ENCODE results near the gene MSH5. TPM values are rescaled to one million over a fixed set of nuclear protein-coding genes. Genes with fewer than 3 reads are reported as not detected.
A peak's percentile ranks its signal among the peaks of the same experiment; 100 is the strongest.

MSH5 gene
- total RNA-seq, 4 donors from 2014 or later: 4.0 to 6.4 (median 4.5) TPM

GRCh38 chr6:31736021-31736767 is 3.6 kb upstream of the MSH5 start, which contains the start of gene CLIC1:
Gene CLIC1, minus strand, starts transcription at chr6:31736530. Its CDS starts 230 bp downstream, at chr6:31736300.
- peak; percentile 97 for DNase-seq (ENCODE audit: extremely low spot score)
- Histone ChIP-seq H3K4me3 (peak within 1 kb of the TSS; percentile 68 to 84 (median 76)), H3K9me3 (no peaks in the 10 kb centered on the region), H3K36me3 (peaks cover 28 to 32% (median 30%) of the 10 kb centered on the region in 4 donors), H3K4me1 (peaks cover 54 to 73% (median 64%) of the 10 kb centered on the region in 4 donors), H3K27me3 (no peaks in the 10 kb centered on the region), H3K27ac (replicated peaks in 1 of 4) (peak within 1 kb of the TSS; percentile 86 to 93 (median 90))
- intact Hi-C loops (cut with DNase I): loop anchor here (5.0 kb wide), 1 partner anchor 61 kb away; the partner anchor contains the start of gene VARS1
- WGBS: under 1% methylated on average over 21 of the region's 24 CpGs
- TF ChIP-seq POLR2AphosphoS5 (IDR thresholded peaks at IDR 0.05) (peak; percentile 95 to 99), POLR2A (IDR thresholded peaks at IDR 0.05; ENCODE audit: low read depth) (peak; percentile 95), CTCF (IDR thresholded peaks at IDR 0.05) (no peak)

DNA sequence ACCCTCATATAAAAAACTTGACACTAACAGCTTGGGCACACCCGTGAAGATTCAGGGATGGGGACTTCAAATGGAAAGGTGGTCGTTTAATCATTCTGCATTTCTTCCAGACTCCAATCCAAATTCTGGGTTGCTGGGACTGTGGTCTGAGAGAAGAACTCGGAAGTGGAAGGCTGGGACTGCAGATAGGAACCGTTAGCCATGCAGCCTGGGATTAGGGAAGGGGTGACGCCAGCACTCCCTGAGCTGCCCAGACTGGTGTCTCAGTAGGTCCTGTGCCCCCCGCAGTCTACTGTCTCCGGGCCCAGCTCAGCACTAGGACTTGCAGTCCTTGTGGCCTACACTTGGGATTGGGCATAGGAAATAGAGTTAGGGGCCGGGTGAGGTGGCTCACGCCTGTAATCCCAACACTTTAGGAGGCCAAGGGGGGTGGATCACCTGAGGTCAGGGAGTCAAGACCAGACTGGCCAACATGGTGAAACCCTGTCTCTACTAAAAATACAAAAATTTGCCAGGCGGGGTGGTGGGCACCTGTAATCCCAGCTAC is 3.0 kb upstream of the MSH5 start:
- H3K36me3 ChIP-seq: peaks cover 21 to 27% (median 23%) of the 10 kb centered on the region in 4 donors
- peak overlapping the region; percentile 86 to 93 (median 90) for H3K27ac ChIP-seq (replicated peaks in 1 of 4)
- intact Hi-C loops (cut with DNase I): loop anchor here (5.0 kb wide), 1 partner anchor 60 kb away; the partner anchor contains the start of gene VARS1
- TF ChIP-seq POLR2AphosphoS5 (IDR thresholded peaks at IDR 0.05) (no peak), CTCF (IDR thresholded peaks at IDR 0.05) (no peak), EP300 (IDR thresholded peaks at IDR 0.05) (no peak), POLR2A (IDR thresholded peaks at IDR 0.05; ENCODE audit: low read depth) (no peak)
- DNase-seq (ENCODE audit: extremely low spot score): no peak
- peak overlapping the region; percentile 68 to 84 (median 76) for H3K4me3 ChIP-seq
- WGBS: 28% methylated on average over 9 of the region's 10 CpGs
- H3K9me3 ChIP-seq: no peaks in the 10 kb centered on the region
- no peaks in the 10 kb centered on the region for H3K27me3 ChIP-seq
- H3K4me1 ChIP-seq: peaks cover 51 to 71% (median 62%) of the 10 kb centered on the region in 4 donors

- no peaks in the 10 kb centered on the region for H3K9me3 ChIP-seq
- peaks cover 48 to 67% (median 61%) of the 10 kb centered on the region in 4 donors for H3K4me1 ChIP-seq
- peak overlapping the region in 3 of 4 donors; percentile 1 to 81 (median 72) for H3K4me3 ChIP-seq
- intact Hi-C loops (cut with DNase I): loop anchor here (5.0 kb wide), 1 partner anchor 60 kb away; the partner anchor contains the start of gene VARS1
- DNase-seq (ENCODE audit: extremely low spot score): no peak
- no peaks in the 10 kb centered on the region for H3K27me3 ChIP-seq
- WGBS: 63% methylated on average over 7 of the region's 7 CpGs
- TF ChIP-seq CTCF (IDR thresholded peaks at IDR 0.05) (no peak), EP300 (IDR thresholded peaks at IDR 0.05) (no peak), POLR2AphosphoS5 (IDR thresholded peaks at IDR 0.05) (no peak), POLR2A (IDR thresholded peaks at IDR 0.05; ENCODE audit: low read depth) (no peak)
- peaks cover 15 to 27% (median 17%) of the 10 kb centered on the region in 4 donors for H3K36me3 ChIP-seq
- H3K27ac ChIP-seq (replicated peaks in 1 of 4): peak overlapping the region; percentile 86 to 93 (median 90)
Observed at GRCh38 chr6:31737315-31737990, 2.4 kb upstream of the MSH5 start.

DNA sequence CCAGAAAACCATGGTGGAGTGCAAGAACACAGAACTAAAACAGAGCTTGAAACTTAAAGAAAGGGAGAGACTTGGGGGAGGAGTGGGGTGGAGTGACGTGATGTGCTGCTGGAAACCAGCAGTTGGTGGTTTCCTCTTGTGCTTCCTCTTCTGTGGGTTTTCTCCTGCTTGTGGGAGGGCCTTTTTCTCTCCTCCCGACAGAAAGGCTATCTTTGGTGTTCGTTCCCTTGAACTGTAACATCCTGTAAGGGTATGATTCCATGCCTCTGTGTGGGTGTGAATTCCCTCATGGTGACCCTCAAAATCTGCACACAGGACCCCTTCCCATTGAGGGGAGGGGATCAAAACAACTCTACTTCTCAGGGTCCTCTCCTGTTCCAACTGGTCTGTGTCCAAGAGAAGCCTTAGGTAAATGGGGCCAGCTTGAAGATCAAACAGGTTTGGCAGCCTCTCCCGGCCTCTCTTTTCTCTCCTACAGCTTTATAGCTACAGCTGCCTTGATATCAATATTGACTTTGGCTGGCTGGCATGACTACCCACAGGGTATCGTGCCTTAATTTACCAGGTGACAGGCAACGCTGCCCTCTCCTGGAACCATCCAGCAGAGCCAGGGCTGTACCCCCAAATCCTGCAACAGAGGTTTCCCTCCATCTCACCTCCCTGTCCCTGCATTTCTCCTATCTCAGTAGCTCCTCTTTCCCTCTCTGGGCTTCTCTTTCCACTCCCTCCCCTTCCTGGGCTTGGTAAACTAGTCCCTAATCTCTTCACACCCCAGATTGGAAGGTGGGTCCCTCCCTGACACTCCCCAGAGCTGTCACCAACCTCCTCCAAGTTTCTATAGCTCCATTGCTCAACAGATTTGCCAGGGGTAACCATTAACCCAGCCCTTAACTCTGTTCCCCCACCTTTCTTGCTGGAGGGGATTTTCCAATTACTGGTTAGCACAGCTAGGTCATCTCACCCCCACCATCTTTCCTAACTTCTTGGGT is 1.5 kb upstream of the MSH5 start:
- Histone ChIP-seq H3K9me3 (no peaks in the 10 kb centered on the region), H3K27ac (replicated peaks in 1 of 4) (peak overlapping the region; percentile 86 to 93 (median 90)), H3K4me3 (no peak overlapping the region), H3K4me1 (peaks cover 43 to 62% (median 58%) of the 10 kb centered on the region in 4 donors), H3K36me3 (peaks cover 8 to 19% (median 9%) of the 10 kb centered on the region in 4 donors), H3K27me3 (no peaks in the 10 kb centered on the region)
- TF ChIP-seq CTCF (IDR thresholded peaks at IDR 0.05) (no peak), POLR2AphosphoS5 (IDR thresholded peaks at IDR 0.05) (peak; percentile 44 to 64)
- WGBS: 23% methylated on average over 6 of the region's 6 CpGs
- DNase-seq (ENCODE audit: extremely low spot score): no peak
- intact Hi-C loops (cut with DNase I): loop anchor here (5.0 kb wide), 1 partner anchor 59 kb away; the partner anchor contains the start of gene VARS1

All from esophagus muscularis mucosa (tissue), 4 donors.